ENCODE measurements around the gene TRPM1.

DNA sequence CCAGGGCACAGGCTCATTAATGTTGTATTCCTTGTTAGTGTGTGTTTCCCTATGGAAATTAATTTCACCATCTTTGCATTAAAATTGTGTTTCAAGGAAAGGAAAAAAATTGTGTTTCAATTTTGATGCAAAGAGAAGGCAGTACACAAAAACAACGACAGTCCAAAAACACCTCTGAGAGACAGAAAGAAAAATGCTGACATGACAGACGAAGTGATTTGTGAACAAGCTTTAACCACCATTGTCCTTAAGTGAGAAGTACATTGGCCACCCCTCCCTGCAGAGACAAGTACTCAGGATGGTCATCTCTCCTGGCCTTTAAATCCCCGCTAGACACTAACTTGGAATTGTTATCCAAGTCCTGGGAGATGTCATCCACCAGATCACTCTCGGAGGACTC is 59.9 kb downstream of the TRPM1 start:
- TF ChIP-seq, protein P1, sequence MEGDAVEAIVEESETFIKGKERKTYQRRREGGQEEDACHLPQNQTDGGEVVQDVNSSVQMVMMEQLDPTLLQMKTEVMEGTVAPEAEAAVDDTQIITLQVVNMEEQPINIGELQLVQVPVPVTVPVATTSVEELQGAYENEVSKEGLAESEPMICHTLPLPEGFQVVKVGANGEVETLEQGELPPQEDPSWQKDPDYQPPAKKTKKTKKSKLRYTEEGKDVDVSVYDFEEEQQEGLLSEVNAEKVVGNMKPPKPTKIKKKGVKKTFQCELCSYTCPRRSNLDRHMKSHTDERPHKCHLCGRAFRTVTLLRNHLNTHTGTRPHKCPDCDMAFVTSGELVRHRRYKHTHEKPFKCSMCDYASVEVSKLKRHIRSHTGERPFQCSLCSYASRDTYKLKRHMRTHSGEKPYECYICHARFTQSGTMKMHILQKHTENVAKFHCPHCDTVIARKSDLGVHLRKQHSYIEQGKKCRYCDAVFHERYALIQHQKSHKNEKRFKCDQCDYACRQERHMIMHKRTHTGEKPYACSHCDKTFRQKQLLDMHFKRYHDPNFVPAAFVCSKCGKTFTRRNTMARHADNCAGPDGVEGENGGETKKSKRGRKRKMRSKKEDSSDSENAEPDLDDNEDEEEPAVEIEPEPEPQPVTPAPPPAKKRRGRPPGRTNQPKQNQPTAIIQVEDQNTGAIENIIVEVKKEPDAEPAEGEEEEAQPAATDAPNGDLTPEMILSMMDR (IDR thresholded peaks at IDR 0.05), result no peak
- TF ChIP-seq EP300 (IDR thresholded peaks at IDR 0.05), result no peak
- TF ChIP-seq POLR2AphosphoS5 (IDR thresholded peaks at IDR 0.05), result no peak
- no peak for TF ChIP-seq POLR2A (IDR thresholded peaks at IDR 0.05; ENCODE audit: low read depth)
